Measurements from ENCODE around the gene UTP3. TPM values are rescaled to one million over a fixed set of nuclear protein-coding genes. Genes with fewer than 3 reads are reported as not detected.

The UTP3 gene
- total and polyA plus RNA-seq, 11 donors: 7.3 to 28.9 (median 17.4) TPM

- peak overlapping the region; percentile 84 to 98 (median 95) for H3K27ac ChIP-seq
- intact Hi-C loops (cut with DNase I): loop anchor here in 7 of 10 donors (1.0 to 10.0 kb wide), 6 partner anchors 15 to 291 kb away; partner anchors contain the start of genes UTP3 (in 5 of the 7), GRSF1 (in 3 of the 7), DCK (in 1 of the 7) and MOB1B (in 1 of the 7)
- no peaks in the 10 kb centered on the region for H3K9me3 ChIP-seq
- no peaks in the 10 kb centered on the region for H3K27me3 ChIP-seq
- peak overlapping the region; percentile 71 to 93 (median 84) for H3K4me3 ChIP-seq
- ATAC-seq (no peak), DNase-seq (no peak)
- no peak for TF ChIP-seq CTCF (IDR thresholded peaks at IDR 0.05)
- no peak for TF ChIP-seq POLR2A (IDR thresholded peaks at IDR 0.05)
- WGBS, 4 donors: 10 to 16% (median 10%) methylated on average over 11 of the region's 11 CpGs
- peaks cover 0 to 25% (median 15%) of the 10 kb centered on the region in 12 donors for H3K4me1 ChIP-seq
- H3K36me3 ChIP-seq: no peaks in the 10 kb centered on the region
Observed at GRCh38 chr4:70703619-70704214, 15.4 kb downstream of the UTP3 start.

- Histone ChIP-seq H3K36me3 (no peaks in the 10 kb centered on the region), H3K27ac (peak overlapping the region; percentile 84 to 98 (median 95)), H3K4me1 (peaks cover 0 to 25% (median 15%) of the 10 kb centered on the region in 12 donors), H3K4me3 (peak overlapping the region; percentile 71 to 93 (median 84)), H3K9me3 (no peaks in the 10 kb centered on the region), H3K27me3 (no peaks in the 10 kb centered on the region)
- intact Hi-C loops (cut with DNase I): loop anchor here in 7 of 10 donors (1.0 to 10.0 kb wide), 6 partner anchors 16 to 290 kb away; partner anchors contain the start of genes UTP3 (in 5 of the 7), GRSF1 (in 3 of the 7), DCK (in 1 of the 7) and MOB1B (in 1 of the 7)
- WGBS, 4 donors: 1 to 3% (median 1%) methylated on average over 19 to 58 of the region's 58 CpGs
- peak; percentile 89 to 91 (median 90) for DNase-seq
- peak; percentile 83 to 94 (median 88) for ATAC-seq
- TF ChIP-seq CTCF (IDR thresholded peaks at IDR 0.05) (peak in 8 of 12 donors; percentile 14 to 55 (median 42)), POLR2A (IDR thresholded peaks at IDR 0.05) (peak in 1 of 2 donors; percentile 51)
Observed at GRCh38 chr4:70704215-70704930, 16.0 kb downstream of the UTP3 start.

- WGBS, 4 donors: 1% methylated on average over 39 of the region's 39 CpGs; no CpG with 5 or more reads in 2 of the 4 donors
- H3K4me1 ChIP-seq: peaks cover 0 to 25% (median 15%) of the 10 kb centered on the region in 12 donors
- ATAC-seq: peak in 2 of 4 donors; percentile 51 to 63
- no peak for TF ChIP-seq CTCF (IDR thresholded peaks at IDR 0.05)
- intact Hi-C loops (cut with DNase I): loop anchor here in 7 of 10 donors (1.0 to 10.0 kb wide), 8 partner anchors 16 to 290 kb away; partner anchors contain the start of genes UTP3 (in 6 of the 7), GRSF1 (in 3 of the 7), DCK (in 2 of the 7) and MOB1B (in 1 of the 7)
- peak overlapping the region; percentile 71 to 93 (median 84) for H3K4me3 ChIP-seq
- no peaks in the 10 kb centered on the region for H3K9me3 ChIP-seq
- no peaks in the 10 kb centered on the region for H3K27me3 ChIP-seq
- no peak for DNase-seq
- peak overlapping the region; percentile 84 to 98 (median 95) for H3K27ac ChIP-seq
- H3K36me3 ChIP-seq: no peaks in the 10 kb centered on the region
Observed at GRCh38 chr4:70704931-70705182, 16.5 kb downstream of the UTP3 start.

Measured in heart left ventricle (tissue), 16 donors.